HG02885 (cell line): ENCODE data around the gene KCNE2.
"Not testable (repeated sequence)": the region's sequence is repeated elsewhere in the genome, so short reads cannot be mapped to it uniquely, and the experiment has no call there.

Experiments used
- ATAC-seq: cut with Tn5 transposase; IDR thresholded peaks from one replicate; pipeline ENCODE4 v1.9.1; 2021; ENCODE audit warnings: mild to moderate bottlenecking; ENCODE audit not compliant: unreplicated experiment, poor library complexity

Gene KCNE2

DNA sequence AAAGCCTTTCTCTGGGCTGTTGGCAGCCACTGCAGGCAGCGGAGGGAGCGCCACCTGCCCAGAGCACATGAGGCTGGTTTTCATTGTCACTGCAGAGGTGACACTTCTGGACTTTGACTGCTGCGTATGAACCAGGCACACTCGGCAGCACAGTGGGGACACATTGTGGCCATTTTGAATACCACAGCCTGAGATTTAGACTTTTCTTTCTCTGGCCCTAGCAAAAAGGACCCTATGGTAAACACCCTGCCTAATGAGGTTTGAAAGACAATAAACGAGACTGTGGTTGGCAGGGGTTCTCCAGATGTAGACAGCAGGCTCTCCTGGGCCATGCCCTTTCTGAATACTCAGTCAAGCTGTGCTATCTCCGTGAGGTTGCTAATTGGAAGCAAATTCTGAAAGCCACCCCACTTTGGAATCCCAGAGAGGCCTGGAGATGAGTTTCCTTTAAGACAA is 12.0 kb upstream of the KCNE2 start:
- ATAC-seq = peak; percentile 71

GRCh38 chr21:34352556-34352955 is 11.2 kb upstream of the KCNE2 start:
- no peak for ATAC-seq

DNA sequence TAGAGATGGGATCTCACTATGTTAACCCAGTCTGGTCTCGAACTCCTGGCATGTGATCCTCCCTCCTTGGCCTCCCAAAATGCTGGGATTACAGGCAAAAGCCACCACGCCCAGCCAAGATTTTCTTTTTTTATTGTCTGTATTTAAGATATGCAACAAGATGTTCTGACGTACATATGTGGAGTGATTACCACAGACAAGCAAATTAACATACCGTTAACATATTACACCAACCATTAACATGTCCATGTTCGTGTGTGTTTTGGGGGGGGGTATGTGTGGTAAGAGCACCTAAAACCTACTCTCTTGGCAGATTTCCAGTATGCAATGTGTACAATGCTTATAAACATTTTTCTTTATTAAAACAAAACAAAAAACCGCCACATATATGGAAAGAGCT is 10.6 kb upstream of the KCNE2 start:
- ATAC-seq = no peak

- ATAC-seq = no peak
These were observed 9.0 kb upstream of the KCNE2 start for GRCh38 chr21:34354836-34355235.

DNA sequence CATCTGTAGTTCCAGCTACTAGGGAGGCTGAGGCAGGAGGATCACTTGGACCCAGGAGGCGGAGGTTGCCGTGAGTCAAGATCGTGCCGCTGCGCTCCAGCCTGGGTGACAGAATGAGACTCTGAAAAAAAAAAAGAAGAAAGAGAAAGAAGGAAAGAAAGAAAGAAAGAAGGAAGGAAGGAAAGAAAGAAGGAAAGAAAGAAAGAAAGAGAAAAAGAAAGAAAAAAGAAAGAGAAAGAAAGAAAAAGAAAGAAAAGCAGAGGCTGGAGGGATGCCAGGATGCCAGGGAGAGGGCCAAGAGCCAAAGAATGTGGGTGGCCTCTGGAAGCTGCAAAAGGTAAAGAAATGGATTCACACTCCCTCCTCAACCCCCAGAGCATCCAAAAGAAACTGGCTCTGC is 8.2 kb upstream of the KCNE2 start:
- ATAC-seq = no peak

GRCh38 chr21:34357889-34358288 is 5.9 kb upstream of the KCNE2 start:
- no peak for ATAC-seq

DNA sequence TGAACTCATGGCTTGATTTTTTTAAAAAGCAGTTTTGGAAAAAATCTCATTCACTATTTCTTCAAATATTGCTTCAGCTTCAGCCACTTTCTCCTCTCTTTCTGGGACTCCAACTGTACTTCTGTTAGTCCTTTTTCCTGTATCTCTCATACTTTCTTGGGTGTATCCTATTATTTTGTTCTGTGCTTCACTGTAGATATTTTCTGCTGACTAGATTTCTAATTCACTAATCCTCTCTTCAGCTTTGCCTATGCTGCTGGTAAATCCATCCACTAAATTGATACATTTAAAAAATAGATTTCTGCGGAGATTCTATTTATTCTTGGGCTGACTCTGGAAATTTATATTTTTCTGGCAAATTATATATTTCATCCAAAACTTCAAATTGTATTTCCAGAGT is 4.9 kb upstream of the KCNE2 start:
- ATAC-seq = no peak

DNA sequence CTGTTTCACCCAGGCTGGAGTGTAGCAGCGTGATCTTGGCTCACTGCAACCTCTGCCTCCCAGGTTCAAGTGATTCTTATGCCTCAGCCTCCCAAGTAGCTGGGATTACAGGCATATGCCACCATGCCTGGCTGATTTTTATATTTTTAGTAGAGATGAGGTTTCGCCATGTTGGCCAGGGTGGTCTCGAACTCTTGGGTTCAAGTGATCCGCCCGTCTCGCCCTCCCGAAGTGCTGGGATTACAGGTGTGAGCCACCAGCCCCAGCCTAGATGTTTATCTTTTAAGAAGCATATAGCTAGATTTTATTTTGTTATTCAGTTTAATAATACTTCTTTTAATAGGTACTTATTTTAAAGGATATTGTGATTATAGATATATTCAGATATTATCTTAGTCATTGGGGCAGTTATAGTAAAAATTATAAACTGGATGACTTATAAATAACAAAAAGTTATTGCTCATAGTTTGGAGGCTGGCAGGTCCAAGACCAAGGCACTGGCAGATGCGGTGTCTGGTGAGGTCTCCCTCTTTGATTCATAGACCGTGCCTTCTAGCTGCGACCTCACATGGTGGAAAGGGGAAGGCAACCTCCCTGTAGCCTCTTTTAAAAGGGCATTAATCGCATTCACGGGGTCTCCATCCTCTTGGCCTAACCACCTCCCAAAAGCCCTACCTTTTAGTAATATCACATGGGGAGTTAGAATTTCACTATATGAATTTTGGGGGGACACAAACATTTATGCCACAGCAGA is 3.1 kb upstream of the KCNE2 start:
- ATAC-seq = no peak

DNA sequence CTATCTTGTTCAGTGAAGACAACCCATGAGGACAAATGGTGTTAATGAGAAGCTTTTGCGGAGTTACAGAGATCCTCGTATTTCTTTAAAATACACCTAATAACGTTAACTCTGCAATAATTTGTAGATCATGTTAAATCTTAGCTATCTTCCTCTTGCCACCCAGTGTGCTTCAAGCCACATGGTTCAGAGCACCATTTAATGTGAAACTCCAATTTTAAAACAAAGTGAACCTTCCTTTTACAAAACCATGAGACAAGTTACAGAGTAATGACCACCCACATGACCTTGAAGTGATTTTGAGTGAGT is 1.7 kb upstream of the KCNE2 start:
- ATAC-seq = no peak

DNA sequence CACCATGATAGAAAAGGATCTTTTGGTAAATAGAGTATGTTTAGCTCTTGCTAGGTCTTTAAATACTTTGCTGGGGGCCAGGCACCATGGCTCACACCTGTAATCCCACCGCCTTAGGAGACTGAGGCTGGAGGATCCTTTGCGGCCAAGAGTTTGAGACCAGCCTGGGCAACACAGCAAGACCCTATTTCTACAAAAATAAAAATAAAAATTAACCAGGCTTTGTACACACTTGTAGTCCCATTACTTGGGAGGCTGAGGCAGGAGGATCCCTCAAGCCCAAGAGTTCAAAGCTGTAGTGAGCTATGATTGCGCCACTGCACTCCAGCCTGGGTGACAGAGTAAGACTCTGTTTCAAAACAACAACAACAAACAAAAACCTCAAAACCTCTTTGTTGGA is 1.1 kb upstream of the KCNE2 start:
- ATAC-seq = no peak

- ATAC-seq = no peak
These were observed 1.1 kb downstream of the KCNE2 start for GRCh38 chr21:34364921-34365320.

- ATAC-seq = no peak
These were observed 2.0 kb downstream of the KCNE2 start for GRCh38 chr21:34365809-34366208.

DNA sequence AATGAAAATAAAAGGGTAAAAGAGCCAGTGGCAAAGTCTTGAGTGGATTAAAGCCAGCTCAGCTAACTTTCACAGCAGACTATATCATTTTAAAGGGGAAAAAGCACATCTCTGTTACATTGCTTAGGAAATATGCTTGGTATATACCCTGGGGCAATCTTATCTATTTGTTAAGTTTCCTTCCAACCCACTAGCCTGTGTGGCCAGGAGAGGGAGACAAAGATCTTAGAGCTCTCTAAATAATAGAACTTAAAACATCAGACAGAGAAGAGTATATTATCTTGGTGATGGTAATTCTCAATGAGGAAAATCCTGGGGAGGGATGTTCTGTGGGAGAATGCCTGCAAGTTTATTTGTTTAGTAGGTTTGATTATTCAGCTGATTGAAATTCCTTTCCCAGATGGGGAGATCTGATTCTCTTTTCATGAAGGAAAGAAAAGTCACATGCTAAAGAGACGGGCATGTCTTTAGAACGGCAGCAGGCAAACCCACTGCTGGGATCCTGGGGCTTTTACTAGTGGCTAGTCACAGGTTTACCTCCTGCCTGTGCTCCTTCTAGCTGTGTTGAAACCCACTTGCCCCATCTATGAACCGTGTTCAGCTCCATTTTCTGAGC is 3.6 kb downstream of the KCNE2 start:
- no peak for ATAC-seq

DNA sequence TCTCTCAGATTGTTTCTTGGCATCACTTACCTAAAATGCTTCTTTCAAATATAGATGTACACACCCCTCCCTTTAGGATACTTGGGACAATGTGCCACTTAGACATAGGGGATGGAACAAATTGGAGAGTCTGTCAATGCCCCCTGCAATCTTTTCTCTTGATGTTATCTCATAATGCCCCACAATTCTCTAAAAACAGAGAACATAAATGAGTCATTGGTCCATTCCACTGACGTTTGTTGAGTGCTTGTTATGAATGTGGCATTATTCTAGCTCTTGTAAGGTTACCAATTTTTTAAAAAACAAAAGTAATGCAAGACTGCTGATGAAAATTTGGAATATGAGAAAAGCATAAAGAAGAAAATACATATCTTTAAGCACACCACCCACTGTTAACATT is 5.9 kb downstream of the KCNE2 start:
- ATAC-seq = no peak

GRCh38 chr21:34372321-34372720 is 8.5 kb downstream of the KCNE2 start:
- ATAC-seq = no peak

DNA sequence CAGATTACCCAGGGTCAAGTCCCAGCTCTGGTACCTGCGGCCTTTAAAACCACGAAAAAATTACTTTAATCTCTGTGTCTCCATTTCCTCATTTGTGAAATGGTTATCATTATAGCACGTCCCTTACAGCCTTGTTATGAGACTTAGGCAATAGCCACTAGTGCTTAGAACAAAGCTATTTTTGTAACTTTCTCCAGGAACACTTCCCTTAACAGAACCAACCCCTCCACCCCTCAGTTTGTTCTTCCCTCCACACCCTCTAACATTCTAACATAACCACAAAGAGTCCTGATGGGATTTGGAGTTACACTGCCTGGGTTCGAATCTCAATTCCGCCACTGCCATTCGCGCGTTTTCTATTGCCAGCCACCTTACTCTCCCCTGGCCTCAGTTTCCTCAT is 10.7 kb downstream of the KCNE2 start:
- not testable (repeated sequence) for ATAC-seq

GRCh38 chr21:34374940-34375618 is 11.3 kb downstream of the KCNE2 start, which contains the start of gene SMIM11:
Gene SMIM11 (plus strand): TSS chr21:34375507. CDS start chr21:34379505, 3,998 bp downstream.
- peak; percentile 94 for ATAC-seq

DNA sequence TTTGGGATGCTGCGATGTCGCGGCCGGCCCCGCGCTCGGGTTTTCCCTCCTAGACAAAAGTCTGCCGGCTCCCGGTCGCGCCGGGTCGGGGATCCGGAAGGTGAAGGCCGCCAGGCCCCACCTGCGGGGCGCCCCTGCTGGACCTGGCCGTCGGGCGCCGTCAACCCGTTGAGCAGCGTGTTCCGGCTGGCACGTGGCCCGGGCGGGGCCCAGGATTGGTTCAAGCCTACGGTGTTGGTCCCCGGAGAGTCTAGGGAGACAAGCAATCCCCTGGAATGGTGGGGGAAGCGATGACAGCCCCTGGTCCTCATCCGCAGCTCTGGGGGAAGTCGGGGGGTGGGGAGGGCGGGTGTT is 11.8 kb downstream of the KCNE2 start:
- peak; percentile 57 for ATAC-seq

- ATAC-seq = not testable (repeated sequence)
These were observed 19.3 kb downstream of the KCNE2 start for GRCh38 chr21:34383138-34383537.

DNA sequence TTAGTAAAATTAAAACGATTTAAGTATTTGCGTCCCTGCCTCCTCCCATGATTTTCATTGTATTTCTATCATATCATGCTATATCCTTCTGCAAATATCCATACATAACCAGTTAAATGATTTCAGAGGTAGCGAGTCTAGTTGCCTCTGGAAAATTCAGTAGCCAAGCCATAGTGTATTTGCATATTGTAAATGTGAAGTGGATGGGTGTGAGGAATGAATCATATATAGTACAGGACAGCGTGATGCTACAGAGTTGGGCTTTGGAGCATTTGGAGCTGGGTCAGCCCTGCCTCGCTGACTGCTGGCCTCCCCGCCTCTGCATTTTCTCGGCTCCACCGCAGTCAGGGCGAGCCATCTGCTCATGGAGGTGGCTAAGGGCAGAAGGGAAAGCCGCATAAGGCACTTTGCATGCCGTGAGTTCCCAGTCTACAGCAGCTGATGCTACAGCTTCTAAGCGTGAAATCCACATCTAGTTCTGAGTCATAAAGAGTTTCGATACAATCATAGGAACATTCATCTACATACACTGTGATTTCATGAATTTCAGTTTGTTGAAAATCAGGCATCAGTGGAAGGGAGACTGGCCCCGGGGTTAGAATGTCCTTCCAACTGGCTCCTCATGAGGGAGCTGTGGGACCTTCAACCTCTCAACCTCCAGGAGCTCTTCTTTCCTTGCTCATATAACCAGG is 20.1 kb downstream of the KCNE2 start:
- ATAC-seq = peak; percentile 96

GRCh38 chr21:34400522-34400921 is 36.7 kb downstream of the KCNE2 start:
- not testable (repeated sequence) for ATAC-seq
